HUES6 (cell line): ENCODE data around the gene CADM2.

Experiments
- H3K27ac ChIP-seq: 2 replicates; pipeline ENCODE4 v1.7.0; 2013; ENCODE audit warnings: low read depth, mild to moderate bottlenecking, low read length, inconsistent platforms
- H3K27me3 ChIP-seq: 2 replicates; pipeline ENCODE4 v1.6.1; 2013; ENCODE audit warnings: low read length; ENCODE audit not compliant: control insufficient read depth, insufficient read depth
- H3K36me3 ChIP-seq: 2 replicates; pipeline ENCODE4 v1.6.1; 2013; ENCODE audit warnings: low read length; ENCODE audit not compliant: control insufficient read depth, insufficient read depth
- H3K4me1 ChIP-seq: 2 replicates; pipeline ENCODE4 v1.6.1; 2013; ENCODE audit warnings: low read length; ENCODE audit not compliant: control insufficient read depth, insufficient read depth
- H3K4me3 ChIP-seq: 2 replicates; pipeline ENCODE4 v1.5.1; 2013; ENCODE audit warnings: low read depth, low read length
- H3K9ac ChIP-seq: one replicate; pipeline ENCODE4 v1.6.1; 2013; ENCODE audit warnings: mild to moderate bottlenecking, low read length
- H3K9me3 ChIP-seq: 2 replicates; pipeline ENCODE4 v1.6.1; 2013; ENCODE audit warnings: low read depth, low read length; ENCODE audit not compliant: control insufficient read depth, insufficient read depth

CADM2 gene

GRCh38 chr3:85182975-85183752 lies 224.4 kb downstream of the CADM2 start:
- H3K27me3 ChIP-seq = no peaks in the 10 kb centered on the region
- no peaks in the 10 kb centered on the region for H3K9me3 ChIP-seq
- H3K4me1 ChIP-seq = no peaks in the 10 kb centered on the region
- H3K4me3 ChIP-seq = no peak overlapping the region
- H3K27ac ChIP-seq = no peak overlapping the region
- H3K36me3 ChIP-seq = no peaks in the 10 kb centered on the region
- H3K9ac ChIP-seq = no peak overlapping the region

GRCh38 chr3:85185495-85185894 lies 226.7 kb downstream of the CADM2 start:
- Histone ChIP-seq H3K4me1 (no peaks in the 10 kb centered on the region), H3K9me3 (no peaks in the 10 kb centered on the region), H3K27ac (no peak overlapping the region), H3K9ac (no peak overlapping the region), H3K4me3 (no peak overlapping the region), H3K27me3 (no peaks in the 10 kb centered on the region), H3K36me3 (no peaks in the 10 kb centered on the region)

GRCh38 chr3:85189731-85190130 lies 230.9 kb downstream of the CADM2 start:
- Histone ChIP-seq H3K9me3 (no peaks in the 10 kb centered on the region), H3K27ac (no peak overlapping the region), H3K9ac (no peak overlapping the region), H3K4me1 (no peaks in the 10 kb centered on the region), H3K36me3 (no peaks in the 10 kb centered on the region), H3K27me3 (no peaks in the 10 kb centered on the region), H3K4me3 (no peak overlapping the region)

- H3K4me3 ChIP-seq = no peak overlapping the region
- H3K4me1 ChIP-seq = no peaks in the 10 kb centered on the region
Measured at GRCh38 chr3:85193565-85193964, 234.8 kb downstream of the CADM2 start.

GRCh38 chr3:85208650-85209049 lies 249.9 kb downstream of the CADM2 start:
- H3K27ac ChIP-seq = no peak overlapping the region
- H3K36me3 ChIP-seq = no peaks in the 10 kb centered on the region
- no peaks in the 10 kb centered on the region for H3K9me3 ChIP-seq
- no peak overlapping the region for H3K4me3 ChIP-seq
- no peaks in the 10 kb centered on the region for H3K4me1 ChIP-seq
- H3K27me3 ChIP-seq = no peaks in the 10 kb centered on the region
- no peak overlapping the region for H3K9ac ChIP-seq

More at GRCh38 chr3:85193565-85193964, 234.8 kb downstream of the CADM2 start:
- no peak overlapping the region for H3K27ac ChIP-seq
- no peaks in the 10 kb centered on the region for H3K9me3 ChIP-seq
- no peak overlapping the region for H3K9ac ChIP-seq
- no peaks in the 10 kb centered on the region for H3K36me3 ChIP-seq
- H3K27me3 ChIP-seq = no peaks in the 10 kb centered on the region

- Histone ChIP-seq H3K36me3 (no peaks in the 10 kb centered on the region), H3K4me1 (no peaks in the 10 kb centered on the region), H3K9me3 (no peaks in the 10 kb centered on the region), H3K9ac (no peak overlapping the region), H3K27ac (no peak overlapping the region), H3K27me3 (no peaks in the 10 kb centered on the region), H3K4me3 (no peak overlapping the region)
Measured at GRCh38 chr3:85210540-85210939, 251.8 kb downstream of the CADM2 start.

GRCh38 chr3:85228966-85229365 lies 270.2 kb downstream of the CADM2 start:
- Histone ChIP-seq H3K4me1 (peaks cover 6% of the 10 kb centered on the region), H3K4me3 (no peak overlapping the region), H3K9me3 (no peaks in the 10 kb centered on the region), H3K36me3 (no peaks in the 10 kb centered on the region), H3K27ac (no peak overlapping the region; the same call in 1 of the 2 replicates), H3K9ac (no peak overlapping the region), H3K27me3 (no peaks in the 10 kb centered on the region)

GRCh38 chr3:85244091-85244490 lies 285.3 kb downstream of the CADM2 start:
- Histone ChIP-seq H3K4me3 (no peak overlapping the region), H3K9ac (no peak overlapping the region), H3K9me3 (no peaks in the 10 kb centered on the region), H3K27ac (no peak overlapping the region), H3K36me3 (no peaks in the 10 kb centered on the region), H3K4me1 (no peaks in the 10 kb centered on the region), H3K27me3 (no peaks in the 10 kb centered on the region)

- H3K9me3 ChIP-seq = no peaks in the 10 kb centered on the region
Measured at GRCh38 chr3:85244519-85244918, 285.7 kb downstream of the CADM2 start.

GRCh38 chr3:85251766-85252165 lies 293.0 kb downstream of the CADM2 start:
- Histone ChIP-seq H3K27me3 (no peaks in the 10 kb centered on the region), H3K9me3 (no peaks in the 10 kb centered on the region), H3K4me1 (no peaks in the 10 kb centered on the region), H3K4me3 (no peak overlapping the region), H3K36me3 (no peaks in the 10 kb centered on the region), H3K9ac (no peak overlapping the region), H3K27ac (no peak overlapping the region; the same call in 1 of the 2 replicates)

More at GRCh38 chr3:85244519-85244918, 285.7 kb downstream of the CADM2 start:
- H3K4me1 ChIP-seq = no peaks in the 10 kb centered on the region
- no peak overlapping the region for H3K27ac ChIP-seq
- H3K9ac ChIP-seq = no peak overlapping the region
- H3K36me3 ChIP-seq = no peaks in the 10 kb centered on the region
- no peaks in the 10 kb centered on the region for H3K27me3 ChIP-seq
- H3K4me3 ChIP-seq = no peak overlapping the region

- Histone ChIP-seq H3K4me1 (no peaks in the 10 kb centered on the region), H3K36me3 (no peaks in the 10 kb centered on the region), H3K4me3 (no peak overlapping the region), H3K27me3 (no peaks in the 10 kb centered on the region), H3K9ac (no peak overlapping the region), H3K27ac (no peak overlapping the region), H3K9me3 (no peaks in the 10 kb centered on the region)
Measured at GRCh38 chr3:85252686-85253085, 293.9 kb downstream of the CADM2 start.
